ENCODE data around the gene POLRMT.
A peak's percentile ranks its signal among the peaks of the same experiment; 100 is the strongest.
"Not testable (repeated sequence)": the region's sequence is repeated elsewhere in the genome, so short reads cannot be mapped to it uniquely, and the experiment has no call there.

The POLRMT gene

GRCh38 chr19:610801-611480 lies 22.4 kb downstream of the POLRMT start:
- peak; percentile 68 for DNase-seq
- ATAC-seq, result peak; percentile 37

GRCh38 chr19:610071-610800 lies 23.1 kb downstream of the POLRMT start:
- peak; percentile 35 for DNase-seq
- ATAC-seq, result peak; percentile 21

DNA sequence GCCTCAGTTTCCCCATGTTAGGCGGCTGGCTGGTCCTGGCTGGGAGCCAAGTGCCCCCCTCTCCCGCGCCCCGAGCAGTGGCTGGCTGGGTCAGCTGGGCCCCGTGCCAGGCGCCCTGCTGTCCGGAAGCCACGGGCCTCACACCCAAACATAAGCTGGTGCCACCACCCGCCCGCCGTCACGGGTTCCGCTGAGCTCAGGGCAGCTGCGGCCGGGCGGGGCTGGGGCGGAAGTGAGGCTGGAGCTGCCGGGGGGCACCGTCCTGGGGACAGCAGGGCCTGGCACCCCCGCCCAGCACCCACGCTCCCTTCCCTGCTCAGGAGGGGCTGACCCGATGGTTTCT lies 24.4 kb downstream of the POLRMT start:
- no peak for ATAC-seq
- no peak for DNase-seq

GRCh38 chr19:608155-609003 lies 25.0 kb downstream of the POLRMT start:
- ATAC-seq (no peak), DNase-seq (no peak)

GRCh38 chr19:607301-608154 lies 25.8 kb downstream of the POLRMT start:
- DNase-seq (no peak), ATAC-seq (no peak)

GRCh38 chr19:605061-605971 lies 28.0 kb downstream of the POLRMT start:
- peak; percentile 46 for DNase-seq
- not testable (repeated sequence) for ATAC-seq

DNA sequence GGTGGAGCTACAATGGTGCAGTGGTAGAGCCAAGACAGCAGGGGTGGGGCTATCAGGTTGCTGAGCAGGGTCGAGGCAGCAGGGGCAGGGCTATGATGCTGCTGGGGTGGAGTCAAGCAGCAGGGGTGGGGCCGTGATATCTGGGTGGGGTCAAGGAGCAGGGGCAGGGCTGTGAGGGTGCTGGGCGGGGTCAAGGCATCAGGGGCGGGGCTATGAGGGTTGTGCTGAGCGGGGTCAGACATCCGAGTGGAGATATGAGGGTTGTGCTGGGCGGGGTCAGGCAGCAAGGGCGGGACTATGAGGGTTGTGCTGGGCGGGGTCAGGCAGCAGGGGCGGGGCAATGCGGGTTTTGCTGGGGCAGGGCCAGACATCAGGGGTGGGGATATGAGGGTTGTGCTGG lies 29.0 kb downstream of the POLRMT start:
- DNase-seq, result peak; percentile 71
- ATAC-seq, result peak; percentile 81

DNA sequence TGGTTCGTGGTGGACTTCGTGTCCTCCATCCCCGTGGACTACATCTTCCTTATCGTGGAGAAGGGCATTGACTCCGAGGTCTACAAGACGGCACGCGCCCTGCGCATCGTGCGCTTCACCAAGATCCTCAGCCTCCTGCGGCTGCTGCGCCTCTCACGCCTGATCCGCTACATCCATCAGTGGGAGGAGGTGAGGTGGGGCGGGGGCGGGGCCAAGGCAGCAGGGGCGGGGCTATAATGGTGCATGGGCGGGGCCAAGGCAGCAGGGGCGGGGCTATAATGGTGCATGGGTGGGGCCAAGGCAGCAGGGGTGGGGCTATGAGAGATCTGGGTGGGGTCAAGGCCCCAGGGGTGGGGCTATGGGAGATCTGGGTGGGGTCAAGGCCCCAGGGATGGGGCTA lies 29.6 kb downstream of the POLRMT start:
- ATAC-seq, DNase-seq: not testable (repeated sequence)

DNA sequence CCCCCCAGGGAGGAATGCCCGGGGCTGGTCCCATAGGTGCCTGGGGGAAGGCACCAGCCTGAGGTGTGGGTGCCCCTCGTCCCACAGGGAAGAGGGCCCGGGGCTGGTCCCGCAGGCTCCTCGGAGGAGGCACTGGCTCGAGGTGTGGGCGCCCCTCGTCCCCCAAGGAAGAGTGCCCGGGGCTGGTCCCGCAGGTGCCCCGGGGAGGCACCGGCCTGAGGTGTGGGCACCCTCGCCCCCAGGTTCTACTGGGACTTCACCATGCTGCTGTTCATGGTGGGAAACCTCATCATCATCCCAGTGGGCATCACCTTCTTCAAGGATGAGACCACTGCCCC lies 30.1 kb downstream of the POLRMT start:
- ATAC-seq, DNase-seq: not testable (repeated sequence)

DNA sequence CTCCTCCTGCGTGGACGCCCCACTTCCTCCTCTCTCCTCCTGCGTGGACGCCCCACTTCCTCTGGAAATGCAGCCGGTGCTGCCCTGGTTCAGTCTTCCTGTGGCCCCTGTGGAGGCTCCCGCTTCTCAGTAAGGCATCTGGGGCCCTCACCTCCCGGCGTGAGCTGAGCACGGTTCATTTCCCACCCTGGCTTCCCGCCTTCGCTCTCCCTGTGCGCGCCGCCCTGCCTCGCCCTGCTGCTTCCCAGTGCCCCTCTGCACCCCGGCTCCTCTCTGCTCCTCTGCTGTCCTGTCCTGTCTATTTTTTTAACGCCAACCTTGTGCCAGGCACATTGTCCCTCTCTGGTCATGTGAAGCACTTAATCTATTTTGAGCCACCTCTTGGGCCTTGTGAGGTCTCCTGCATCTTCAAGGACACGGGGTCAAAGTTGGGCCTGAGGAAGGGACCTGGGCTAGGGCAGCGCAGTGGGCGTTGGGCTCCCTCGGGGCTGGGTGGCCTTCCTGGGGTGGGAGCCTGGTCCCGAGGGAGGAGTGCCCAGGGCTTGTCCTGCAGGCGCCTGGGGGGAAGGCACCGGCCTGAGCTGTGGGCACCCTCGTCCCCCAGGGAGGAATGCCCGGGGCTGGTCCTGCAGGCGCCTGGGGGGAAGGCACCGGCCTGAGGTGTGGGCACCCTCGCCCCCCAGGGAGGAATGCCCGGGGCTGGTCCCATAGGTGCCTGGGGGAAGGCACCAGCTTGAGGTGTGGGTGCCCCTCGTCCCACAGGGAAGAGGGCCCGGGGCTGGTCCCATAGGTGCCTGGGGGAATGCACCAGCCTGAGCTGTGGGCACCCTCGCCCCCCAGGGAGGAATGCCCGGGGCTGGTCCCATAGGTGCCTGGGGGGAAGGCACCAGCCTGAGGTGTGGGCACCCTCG lies 30.7 kb downstream of the POLRMT start:
- ATAC-seq (no peak), DNase-seq (no peak)

DNA sequence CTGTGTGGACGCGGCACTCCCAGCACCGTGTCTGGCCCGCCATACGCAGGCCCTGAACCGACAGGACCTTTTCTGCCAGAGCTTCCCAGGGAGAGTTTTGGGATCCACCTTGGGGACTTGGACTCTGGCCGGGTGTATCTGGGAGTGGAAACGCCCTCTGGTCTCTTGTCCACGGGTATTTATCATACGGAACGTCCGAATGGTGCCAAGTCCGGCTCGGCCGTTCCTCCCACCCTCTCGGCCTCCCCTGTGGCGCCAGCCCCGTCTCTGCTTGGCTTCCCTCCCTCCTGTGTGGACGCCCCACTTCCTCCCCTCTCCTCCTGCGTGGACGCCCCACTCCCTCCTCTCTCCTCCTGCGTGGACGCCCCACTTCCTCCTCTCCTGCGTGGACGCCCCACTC lies 31.5 kb downstream of the POLRMT start:
- no peak for ATAC-seq
- DNase-seq, result no peak

GRCh38 chr19:601310-601709 lies 32.0 kb downstream of the POLRMT start:
- no peak for DNase-seq
- ATAC-seq, result no peak

DNA sequence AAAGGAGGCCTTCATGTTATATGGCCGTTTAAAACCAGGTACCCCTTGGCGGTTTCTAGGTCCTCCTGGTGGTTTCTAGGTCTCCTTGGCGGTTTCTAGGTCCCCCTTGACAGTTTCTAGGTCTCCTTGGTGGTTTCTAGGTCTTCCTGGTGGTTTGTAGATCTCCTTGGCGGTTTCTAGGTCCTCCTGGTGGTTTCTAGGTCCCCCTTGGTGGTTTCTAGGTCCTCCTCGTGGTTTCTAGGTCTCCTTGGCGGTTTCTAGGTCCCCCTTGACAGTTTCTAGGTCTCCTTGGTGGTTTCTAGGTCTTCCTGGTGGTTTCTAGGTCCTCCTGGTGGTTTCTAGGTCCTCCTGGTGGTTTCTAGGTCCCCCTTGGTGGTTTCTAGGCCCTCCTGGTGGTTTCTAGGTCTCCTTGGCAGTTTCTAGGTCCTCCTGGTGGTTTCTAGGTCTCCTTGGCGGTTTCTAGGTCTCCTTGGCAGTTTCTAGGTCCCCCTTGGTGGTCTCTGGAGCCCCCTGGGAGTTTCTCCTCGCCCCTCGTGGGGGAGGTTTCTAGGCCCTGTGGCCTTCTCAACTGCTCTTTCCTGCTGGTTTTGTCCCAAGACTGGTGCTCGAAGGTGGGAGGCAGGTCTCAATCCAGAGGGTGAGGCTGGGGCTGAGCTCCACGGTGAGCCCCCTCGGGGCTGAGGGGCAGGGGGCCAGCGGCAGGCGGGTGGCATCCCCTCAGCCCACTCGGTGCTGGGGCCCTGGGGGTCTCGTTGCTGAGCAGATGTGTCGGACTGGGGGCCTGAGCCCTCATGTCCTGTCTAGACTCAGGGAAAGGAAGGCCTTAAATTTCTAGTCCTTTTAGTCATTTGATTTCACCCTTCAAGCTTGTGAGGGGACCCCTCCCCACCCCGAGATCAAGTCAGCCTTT lies 35.7 kb downstream of the POLRMT start:
- ATAC-seq (no peak), DNase-seq (no peak)

- ATAC-seq (no peak), DNase-seq (no peak)
These were observed 37.1 kb downstream of the POLRMT start for GRCh38 chr19:596263-596655.

GRCh38 chr19:595326-596262 lies 37.7 kb downstream of the POLRMT start:
- ATAC-seq (no peak), DNase-seq (no peak)

GRCh38 chr19:594265-594870 lies 39.0 kb downstream of the POLRMT start:
- DNase-seq (no peak), ATAC-seq (no peak)

DNA sequence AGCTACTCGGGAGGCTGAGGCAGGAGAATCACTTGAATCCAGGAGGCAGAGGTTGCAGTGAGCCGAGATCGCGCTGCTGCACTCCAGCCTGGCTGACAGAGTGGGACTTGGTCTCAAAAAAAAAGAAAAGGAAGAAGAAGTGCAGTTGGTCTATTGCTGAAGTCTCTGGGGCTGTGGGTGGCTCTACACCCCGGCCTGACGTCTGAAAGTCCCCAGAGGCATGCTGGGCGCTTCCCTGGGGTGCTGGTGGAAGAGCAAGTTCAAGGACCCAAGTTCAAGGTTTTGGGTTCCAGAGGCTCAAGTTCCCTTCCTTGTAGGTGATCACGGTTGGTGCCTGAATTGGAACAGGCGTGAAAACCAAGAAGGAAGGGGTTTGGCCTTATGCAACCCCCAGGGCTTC lies 39.8 kb downstream of the POLRMT start:
- ATAC-seq, result no peak
- DNase-seq, result no peak

Data from stimulated activated naive CD8-positive, alpha-beta T cell treated with anti-CD3 and anti-CD28 coated beads, Interleukin-15, Interleukin-2, amounts not matched to agents 100 U/mL and 50 U/mL, for 24 hours (primary cell).